HG03520 (cell line): Measurements from ENCODE around the gene CA9.

Experiments
- ATAC-seq: cut with Tn5 transposase; IDR thresholded peaks from one replicate; pipeline ENCODE4 v1.9.1; 2021; ENCODE audit warnings: mild to moderate bottlenecking, moderate library complexity; ENCODE audit not compliant: unreplicated experiment

The CA9 gene

DNA sequence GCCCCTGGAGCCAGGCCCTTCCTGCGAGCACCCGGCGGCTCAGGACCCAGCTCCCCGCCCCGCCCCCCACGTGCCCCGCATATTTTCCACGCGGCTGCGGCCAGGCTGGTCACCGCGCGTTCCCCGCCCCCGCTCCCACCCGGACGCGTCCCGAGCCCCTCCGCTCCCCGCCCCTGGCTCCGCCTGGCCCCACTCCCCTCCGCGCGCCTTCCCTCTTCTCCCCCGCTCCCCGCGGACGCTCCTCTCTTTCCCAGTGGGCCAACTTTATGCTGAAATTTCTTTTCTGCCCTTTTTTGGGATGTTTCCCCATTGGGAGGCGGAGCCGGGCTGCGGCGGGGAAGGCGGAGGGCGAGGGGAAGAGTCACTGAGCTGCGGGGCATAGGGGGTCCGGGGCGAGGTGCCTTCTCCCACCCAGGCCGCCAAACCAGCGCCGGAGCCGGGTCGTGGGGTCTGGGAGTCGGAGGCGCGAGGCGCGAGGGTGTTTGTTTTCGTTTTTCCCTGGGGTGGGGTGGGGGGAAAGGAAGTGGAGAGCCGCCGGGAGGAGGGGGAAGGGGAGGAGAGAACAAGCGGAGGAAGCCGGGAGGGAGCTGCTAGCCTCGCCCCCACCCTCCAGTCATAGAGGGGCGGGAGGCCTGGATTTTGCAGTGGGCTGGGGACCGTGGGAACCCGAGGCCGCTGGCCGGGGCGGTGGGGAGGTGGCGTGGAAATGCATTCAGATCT is 17.0 kb downstream of the CA9 start:
- ATAC-seq: no peak

GRCh38 chr9:35691334-35691650 is 17.6 kb downstream of the CA9 start:
- no peak for ATAC-seq

- no peak for ATAC-seq
Observed at GRCh38 chr9:35691757-35692301, 18.1 kb downstream of the CA9 start.

GRCh38 chr9:35695943-35696401 is 22.2 kb downstream of the CA9 start:
- no peak for ATAC-seq

DNA sequence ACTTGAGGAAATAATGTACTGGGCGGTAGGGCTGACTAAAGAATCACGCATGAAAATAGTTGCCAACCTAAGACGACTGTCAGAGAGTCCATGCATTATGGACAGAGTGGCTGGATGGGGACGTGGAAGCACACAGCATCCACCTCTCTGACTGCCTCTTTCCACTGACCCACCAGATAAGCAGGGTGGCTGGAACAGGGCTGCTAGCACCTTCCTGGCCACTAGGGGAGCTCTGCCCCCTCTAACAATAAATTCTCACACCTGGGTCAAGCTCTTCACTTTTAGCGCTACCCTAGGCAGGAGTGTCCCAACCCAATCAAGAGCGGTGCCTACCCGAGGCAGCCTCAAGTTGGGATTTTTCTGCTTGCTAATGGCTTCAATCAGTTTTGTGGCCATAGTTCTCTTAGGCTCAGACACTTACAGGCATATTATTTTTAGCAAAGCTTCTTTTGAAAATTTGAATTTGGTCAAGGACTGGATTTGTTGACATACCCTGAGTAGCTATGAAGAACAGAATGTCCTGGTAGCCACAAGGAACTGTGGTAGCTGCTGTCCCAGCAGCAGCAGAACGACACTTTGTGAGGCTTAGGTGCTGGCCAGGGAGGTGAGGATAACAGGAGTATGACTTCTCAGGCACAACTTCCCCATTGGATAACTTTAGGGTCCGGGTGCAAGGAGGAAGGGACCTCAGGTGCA is 22.9 kb downstream of the CA9 start:
- peak; percentile 76 for ATAC-seq

GRCh38 chr9:35697486-35697885 is 23.8 kb downstream of the CA9 start:
- ATAC-seq: no peak

DNA sequence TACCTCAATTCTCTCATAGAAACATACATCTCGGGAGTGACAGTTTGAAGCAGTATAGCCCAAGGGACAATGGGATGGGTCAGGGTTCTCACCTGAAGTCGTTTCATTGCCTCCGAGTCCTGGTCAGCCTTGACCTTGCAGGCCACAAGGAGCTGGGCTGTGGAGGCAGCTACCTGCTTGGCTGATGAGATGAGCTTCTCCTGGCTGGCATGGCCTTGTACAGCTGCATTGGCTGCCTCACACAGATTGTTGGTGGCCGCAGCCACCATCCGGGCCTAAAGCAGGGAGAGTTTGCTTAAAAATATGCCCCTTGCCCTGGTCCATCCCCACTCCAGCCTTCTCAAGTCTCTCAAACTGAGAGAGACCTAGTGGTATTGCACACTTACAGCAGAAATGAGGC is 24.5 kb downstream of the CA9 start:
- ATAC-seq: no peak

DNA sequence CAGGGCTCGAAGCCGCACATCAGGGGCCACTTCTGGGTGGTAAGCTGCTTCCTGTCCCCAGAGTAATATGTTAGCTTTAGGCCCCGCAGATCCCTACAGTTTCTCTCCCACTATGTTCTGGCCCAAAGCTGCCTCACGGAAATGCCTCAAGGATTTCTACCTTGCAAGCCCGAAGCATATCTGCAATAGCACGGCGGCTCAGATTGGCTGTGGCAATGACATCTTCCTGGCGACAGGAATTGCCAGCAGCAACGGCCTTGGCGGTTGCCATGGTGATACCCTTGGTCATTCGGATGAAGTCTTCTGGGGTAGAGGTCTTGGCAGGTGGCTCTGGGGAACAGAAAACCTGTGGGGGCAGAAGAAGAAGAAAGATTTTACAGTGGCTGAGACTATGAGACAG is 26.3 kb downstream of the CA9 start:
- no peak for ATAC-seq

DNA sequence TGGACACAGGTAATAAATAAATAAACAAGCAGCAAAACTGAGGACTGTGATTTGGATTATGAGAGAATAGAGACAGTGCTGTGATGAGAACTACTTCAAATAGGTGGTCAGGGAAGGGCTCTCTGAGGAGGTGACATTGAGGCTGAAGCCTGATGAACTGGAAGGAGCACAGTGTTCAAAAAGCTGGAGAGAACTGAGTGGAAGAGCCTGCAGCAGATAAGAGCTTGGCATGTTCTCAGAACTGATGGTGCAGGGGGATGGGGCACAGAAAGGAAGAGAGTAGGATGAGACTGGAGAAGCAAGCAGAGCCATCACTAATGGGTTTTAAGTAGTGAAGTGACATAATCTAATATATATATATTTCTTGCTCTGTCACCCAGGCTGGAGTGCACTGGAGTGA is 27.2 kb downstream of the CA9 start:
- no peak for ATAC-seq

DNA sequence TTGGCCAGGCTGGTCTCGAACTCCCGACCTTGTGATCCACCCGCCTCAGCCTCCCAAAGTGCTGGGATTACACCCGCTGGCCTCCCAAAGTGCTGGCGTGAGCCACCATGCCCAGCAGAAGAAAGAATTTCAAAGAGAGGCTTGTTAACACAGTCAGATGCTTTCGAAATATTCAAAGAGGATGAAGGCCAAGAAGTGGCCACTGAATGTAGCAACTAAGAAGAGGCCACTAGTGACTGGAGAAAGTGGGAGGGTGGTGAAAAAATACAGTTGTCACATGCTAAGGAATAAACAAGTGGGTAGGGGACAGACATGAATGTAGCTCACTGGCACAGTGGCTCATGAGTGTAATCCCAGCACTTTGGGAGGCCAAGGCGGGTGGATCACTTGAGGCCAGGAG is 29.0 kb downstream of the CA9 start:
- ATAC-seq: no peak

DNA sequence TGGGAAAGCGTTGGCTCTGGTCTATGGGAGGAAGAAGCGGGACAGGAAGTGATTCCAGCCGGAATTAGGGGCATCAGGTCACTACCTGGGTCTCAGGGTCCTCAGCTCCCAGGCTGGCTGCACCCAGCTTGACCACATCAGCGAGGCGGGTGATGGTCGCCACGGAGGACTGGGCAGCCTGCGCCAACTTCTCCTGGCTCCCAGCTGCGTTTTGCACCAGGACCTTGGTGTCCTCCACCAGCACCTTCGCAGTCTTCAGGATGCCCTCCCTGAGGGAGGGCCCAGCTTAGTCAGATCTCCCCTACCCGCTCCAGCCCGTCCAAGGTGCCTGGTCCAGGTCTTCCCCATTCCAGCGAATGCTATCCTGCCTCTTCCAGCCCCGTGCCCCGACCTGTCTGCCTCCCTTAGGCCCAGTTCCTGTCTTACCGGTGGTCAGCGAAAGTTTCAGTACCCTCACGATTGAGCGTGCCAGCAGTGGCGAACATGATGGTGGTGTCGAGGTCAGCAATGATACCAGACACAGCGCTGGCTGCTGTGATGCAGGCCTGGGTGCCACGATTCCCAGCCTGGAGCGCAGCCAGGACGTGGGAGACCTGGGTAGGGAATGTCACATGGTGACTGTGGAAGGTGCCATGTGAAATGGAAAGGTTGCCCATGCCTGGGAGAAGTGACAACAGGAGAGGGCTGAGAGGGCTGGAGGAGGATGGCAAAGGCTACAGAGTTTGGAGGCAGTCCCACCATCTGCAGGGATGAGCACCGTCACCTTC is 30.4 kb downstream of the CA9 start:
- no peak for ATAC-seq

DNA sequence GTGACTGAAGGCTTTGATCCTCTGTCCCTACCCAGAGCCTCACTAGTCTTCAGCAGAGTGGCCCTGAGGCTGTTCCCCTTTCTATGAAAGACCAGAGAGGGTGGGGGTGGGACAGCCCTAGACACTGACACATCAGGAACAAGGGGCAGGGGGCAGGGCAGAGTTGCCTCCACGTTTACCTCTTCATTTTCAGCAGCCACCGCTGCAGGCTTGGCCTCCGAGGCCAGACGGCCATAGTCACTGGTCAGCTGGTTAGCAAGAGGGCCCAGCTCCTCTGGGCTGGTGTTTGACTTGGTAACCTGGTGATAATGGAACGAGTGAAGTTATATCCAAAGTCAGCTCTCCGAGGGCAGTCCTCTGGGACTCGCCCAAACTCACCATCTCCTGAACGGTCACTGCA is 31.6 kb downstream of the CA9 start:
- ATAC-seq: no peak

DNA sequence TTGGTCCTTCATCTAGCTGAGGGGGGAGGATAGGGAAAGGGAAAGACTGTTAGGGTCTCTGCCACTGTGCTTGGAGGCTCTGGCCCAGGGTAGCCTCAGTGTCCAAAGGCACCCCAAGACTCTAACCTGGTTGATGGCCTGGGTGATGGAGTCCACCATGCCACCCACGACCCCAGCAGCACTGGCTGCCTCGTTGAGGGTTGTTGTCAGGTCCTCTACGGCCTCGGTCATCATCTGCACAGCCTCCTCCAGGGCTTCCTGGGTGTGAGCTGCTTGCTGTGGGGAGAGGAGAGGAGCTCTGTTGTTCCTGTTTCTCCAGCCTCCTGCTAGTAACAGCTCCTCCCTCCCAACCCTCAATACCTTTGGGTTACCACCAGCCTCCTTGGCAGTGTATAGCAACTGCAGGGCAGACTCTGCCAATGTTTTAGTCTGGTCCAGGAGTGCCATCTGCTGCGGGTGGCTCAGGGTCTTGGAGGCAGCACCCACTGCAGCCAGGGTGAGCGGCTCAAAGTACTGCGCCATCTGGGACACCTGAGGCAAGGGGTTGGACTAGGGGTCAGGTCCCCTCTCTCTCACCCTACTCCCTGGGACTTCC is 32.2 kb downstream of the CA9 start:
- ATAC-seq: no peak

DNA sequence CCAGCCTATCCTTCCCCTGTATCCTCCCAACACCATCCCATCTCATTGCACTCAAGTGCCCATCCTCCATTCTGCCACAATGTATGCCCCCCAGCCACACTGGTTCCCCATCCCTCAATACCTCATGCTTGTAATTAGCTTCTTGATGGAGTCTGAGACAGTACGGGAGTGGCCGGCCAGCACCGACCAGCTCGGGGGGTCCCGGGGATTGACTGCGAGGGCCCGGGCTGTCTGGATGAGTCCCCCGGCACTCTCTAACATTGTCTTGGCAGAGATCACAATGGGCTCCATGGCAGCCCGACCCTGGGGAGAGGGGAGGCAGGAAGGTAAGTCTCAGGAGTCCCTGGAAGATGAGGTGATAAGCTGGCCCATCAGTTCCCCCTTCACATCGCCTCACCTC is 33.2 kb downstream of the CA9 start:
- no peak for ATAC-seq

DNA sequence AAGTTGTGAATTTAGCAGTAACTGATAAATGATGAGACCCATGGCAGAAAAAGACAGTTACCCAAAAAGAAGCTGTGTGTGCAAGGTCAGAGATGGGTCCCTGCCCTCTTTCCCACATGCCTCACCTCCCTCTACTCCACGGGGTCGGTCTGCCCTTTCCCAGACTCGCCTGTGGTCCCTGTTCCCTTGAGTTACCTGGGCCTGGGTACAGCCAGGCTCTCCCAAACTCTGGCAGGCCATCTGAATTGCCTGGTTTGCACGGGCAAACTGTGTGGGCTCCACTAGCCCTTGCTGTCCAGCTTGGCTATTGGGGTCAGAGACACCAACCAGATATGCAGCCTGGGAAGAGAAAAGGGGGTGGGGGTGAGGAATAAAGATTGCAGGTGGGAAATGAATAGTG is 34.4 kb downstream of the CA9 start:
- no peak for ATAC-seq

- ATAC-seq: no peak
Observed at GRCh38 chr9:35710818-35711500, 37.2 kb downstream of the CA9 start.

GRCh38 chr9:35711501-35712428 is 38.0 kb downstream of the CA9 start:
- ATAC-seq: no peak

GRCh38 chr9:35712762-35713400 is 39.2 kb downstream of the CA9 start:
- no peak for ATAC-seq

DNA sequence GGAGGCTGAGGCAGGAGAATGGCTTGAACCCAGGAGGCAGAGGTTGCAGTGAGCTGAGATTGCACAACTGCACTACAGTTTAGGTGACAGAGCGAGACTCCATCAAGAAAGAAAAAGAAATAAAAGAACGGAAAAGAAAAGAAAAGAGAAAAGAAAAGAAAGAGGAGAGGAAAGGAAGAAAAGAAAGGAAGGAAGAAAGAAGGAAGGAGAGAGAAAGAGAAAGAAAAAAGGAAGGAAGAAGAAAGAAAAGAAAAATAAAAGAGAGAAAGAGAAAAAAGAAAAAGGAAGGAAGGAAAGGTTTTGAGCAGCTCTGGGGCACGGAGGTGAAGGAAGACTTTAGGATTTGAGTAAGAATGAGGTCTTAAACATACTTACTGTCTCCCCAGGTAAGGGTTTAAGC is 39.9 kb downstream of the CA9 start:
- ATAC-seq: no peak
